ENCODE results near the gene NKIRAS2.

The NKIRAS2 gene

DNA sequence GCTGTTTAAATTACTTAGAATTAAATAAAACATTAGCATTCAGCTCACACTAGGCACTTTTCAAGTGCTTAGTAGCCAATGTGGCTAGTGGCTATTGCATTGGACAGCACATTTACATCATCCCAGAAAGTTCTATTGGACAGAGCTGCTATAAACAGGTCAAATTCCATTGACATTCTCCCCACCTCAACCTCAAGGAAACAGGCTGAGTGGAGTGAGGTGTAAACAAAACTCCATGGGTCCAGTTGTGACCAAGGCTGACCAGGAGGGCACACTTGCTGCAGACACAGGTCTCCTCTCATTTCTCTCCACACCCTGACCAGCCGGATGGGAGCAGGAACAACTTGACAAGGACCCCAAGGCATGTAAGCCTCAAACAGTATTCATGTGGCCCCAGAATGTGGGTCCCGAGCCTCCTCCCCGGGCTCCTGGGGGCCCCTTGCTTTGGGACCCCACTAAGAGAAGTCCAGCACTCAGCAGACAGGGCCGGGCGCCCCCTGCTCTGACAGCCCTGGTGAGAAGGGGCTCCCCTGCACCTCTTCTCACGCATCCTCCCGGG, 30.0 kb downstream of the NKIRAS2 start:
- peak overlapping the region; percentile 47 to 73 (median 58) for H3K4me3 ChIP-seq
- H3K27ac ChIP-seq, result peak overlapping the region in 12 of 21 experiments; percentile 25 to 76 (median 66)

DNA sequence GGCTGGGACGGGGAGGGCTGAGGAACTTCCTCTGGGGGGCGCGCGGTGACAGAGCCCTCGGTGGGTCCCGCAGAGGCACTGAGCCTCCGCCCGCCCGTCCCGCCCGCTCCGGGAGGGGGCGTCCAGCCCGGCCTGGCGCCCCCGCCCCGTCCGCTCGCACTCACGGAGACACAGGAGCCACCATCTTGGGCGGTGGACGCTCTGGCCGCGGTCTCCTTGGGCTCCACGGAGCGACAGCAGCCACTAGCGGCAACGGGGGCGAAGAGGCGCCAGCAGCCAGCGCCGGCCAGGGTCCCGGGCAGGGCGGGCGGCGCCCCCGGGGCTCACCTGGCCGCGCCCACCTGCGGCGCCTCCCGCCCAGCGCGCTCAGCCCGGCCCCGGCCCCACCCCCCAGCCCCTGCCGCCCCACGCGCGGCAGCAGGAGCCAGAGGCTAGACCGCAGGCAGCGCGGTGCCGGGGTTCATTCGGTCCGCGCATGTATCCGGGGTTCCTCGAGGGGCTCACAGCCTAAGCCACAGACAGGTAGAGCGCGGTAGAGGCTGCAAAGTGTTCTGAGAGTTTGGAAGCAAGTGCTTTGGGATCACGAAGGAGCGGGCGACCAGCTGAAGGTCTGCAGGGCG, 30.6 kb downstream of the NKIRAS2 start, which contains the start of gene C17orf113:
TSS of gene C17orf113 (minus strand) at position 209 of the 620 bp plus-strand sequence. CDS start 7,225 bp downstream, outside the sequence.
- Histone ChIP-seq H3K27ac (peak within 1 kb of the TSS in 12 of 21 experiments; percentile 25 to 76 (median 66)), H3K4me3 (peak within 1 kb of the TSS; percentile 47 to 73 (median 58))

DNA sequence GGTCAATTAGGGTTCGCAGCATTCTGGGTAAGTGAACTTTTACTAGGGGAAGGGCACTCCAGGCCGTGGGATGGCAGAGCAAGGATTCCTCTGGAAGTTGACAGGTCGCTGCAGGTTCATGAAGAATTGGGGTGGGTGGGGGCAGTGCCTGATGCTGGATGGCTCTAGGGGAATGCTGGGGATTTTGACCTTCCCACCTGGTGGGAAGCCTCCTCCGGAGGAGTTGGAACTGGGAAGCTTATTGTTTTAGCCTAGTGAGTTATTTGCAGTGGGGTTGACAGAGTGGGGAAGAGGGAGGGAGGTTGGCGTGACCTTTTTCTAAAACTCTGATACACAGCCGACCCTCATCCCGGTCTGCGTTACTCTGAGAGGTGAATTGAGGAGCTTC, 31.1 kb downstream of the NKIRAS2 start:
- Histone ChIP-seq H3K4me3 (peak overlapping the region; percentile 47 to 73 (median 58)), H3K27ac (peak overlapping the region in 1 of 21 experiments; percentile 52)

DNA sequence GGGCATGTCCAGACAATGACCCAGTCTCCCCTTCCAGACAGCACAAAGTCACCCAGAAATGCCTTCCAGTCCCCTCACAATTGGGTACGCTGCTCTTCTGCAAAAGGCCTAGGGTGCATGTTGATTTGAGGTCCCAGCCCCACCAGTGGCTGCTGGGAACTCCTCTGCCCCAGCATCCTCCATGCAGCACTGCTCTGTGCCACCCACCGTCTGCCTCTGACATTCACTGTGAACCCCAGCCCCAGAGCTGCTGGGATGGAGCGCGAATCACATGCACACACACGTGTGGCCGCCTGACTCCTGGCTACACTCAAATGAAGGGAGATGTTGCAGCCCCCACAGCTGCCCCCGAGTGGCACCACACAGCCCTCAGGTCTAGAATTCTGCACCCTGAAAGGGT, 31.8 kb downstream of the NKIRAS2 start:
- H3K4me3 ChIP-seq, result no peak overlapping the region
- no peak overlapping the region for H3K27ac ChIP-seq

DNA sequence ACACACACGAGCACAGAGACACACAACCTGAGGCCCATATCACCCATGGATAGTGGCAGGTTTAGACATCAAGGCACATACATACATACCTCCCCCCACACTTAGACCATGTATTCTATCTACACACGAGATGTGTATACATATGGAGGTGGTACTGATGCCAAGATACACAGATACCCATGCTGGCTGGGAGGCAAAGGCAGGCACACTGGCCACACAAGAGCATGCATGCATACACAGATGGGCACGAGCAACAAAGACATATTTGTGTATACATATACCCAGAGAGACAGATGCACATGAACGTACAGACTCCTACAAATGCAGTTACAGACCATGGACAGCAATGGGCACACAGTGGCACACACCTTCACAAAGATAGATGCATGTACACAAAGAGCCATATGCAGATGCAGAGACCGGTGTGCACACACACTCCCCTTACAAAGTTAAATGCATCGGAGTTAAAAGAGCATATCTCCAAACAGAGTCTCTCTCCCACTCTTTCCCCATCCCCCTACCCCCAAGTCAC, 32.5 kb downstream of the NKIRAS2 start:
- no peak overlapping the region for H3K4me3 ChIP-seq
- H3K27ac ChIP-seq, result no peak overlapping the region

DNA sequence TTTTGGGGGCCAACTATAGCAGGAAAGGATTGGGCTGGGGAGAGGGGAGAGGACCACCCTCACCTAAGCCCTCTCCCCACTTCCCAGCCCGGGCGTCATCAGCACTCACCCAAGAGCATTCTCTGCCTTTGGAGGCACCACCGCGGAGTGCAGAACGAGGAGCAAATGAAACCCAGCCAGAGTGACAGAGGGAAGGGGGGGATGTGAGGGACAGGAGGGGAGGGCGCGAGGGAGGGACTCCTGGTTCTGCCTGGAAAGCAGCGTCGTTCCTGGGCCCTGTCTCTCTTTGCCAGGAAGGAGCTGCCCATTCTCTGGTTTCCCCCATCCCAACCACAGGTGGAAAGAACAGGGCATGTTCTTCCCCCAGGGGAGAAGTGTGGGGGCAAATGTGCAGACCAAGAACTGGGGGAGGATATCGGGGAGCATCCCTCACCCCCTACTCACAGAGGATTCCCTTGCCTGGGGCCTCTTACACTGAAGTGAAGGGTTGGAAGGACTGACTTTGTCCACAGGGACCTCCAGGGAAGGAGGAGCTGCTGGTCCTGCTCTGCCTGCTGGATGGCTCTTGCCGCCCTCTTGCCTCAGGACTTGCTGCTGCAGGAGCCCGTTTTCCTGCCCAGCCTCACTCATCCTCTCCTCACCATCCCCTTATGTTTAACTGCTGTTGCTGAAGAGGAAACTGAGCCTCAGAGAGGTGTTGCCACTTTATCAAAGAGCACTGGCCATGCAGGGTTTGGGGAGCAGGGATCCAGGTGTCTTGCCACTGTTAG, 34.0 kb downstream of the NKIRAS2 start:
- H3K27ac ChIP-seq, result no peak overlapping the region
- no peak overlapping the region for H3K4me3 ChIP-seq

DNA sequence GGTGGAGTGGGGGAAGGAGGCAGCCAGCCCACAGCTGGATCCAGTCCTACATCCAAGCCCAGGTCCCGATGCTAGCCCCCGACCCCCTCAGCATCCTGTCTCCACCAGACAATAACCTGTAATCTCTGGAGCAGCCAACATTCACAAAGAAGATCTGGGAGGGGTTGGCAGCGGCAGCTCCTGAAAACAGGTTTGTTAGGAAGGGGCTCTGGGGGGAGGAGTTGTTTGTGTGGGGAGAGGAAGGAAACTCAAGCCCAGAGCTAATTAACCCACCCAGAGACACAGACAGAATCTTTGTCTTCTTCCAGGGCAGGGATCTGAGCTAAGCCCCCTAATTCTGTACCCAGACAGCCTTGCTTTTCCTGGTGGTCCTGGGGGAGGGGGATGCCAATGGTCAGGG, 35.1 kb downstream of the NKIRAS2 start:
- no peak overlapping the region for H3K4me3 ChIP-seq
- H3K27ac ChIP-seq, result peak overlapping the region in 1 of 21 experiments; percentile 51

DNA sequence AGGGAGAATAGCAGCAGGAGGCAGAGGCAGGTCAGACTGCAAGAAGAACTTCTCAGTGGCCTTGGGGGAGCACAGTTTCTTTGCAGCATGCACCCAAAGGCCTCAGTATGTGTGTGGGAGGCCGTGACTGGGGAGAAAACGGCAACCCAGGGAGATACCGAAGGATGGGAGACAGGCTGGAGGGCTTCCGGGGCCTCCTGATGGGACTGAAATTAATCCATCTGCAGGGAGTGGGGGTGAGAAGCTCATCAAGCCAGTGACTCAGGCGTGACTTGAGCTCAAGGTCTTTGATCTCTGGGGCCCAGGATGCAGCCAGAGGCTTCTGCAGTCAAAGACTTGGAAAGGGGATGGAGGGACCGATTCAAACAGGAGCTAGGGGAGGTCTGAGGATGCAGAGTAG, 35.6 kb downstream of the NKIRAS2 start:
- Histone ChIP-seq H3K27ac (peak overlapping the region in 1 of 21 experiments; percentile 51), H3K4me3 (no peak overlapping the region)

DNA sequence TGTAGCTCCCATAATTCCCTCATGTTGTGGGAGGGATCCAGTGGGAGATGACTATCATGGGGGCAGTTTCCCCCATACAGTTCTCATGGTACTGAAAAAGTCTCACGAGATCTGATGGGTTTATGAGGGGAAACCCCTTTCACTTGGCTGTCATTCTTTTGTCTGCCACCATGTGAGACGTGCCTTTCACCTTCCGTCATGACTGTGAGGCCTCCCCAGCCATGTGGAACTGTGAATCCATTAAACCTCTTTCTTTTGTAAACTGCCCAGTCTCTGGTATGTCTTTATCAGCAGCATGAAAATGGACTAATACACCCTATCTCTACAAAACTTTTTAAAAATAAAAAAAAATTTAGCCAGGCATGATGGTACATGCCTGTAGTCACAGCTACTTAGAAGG, 36.7 kb downstream of the NKIRAS2 start:
- H3K27ac ChIP-seq, result no peak overlapping the region
- no peak overlapping the region for H3K4me3 ChIP-seq

DNA sequence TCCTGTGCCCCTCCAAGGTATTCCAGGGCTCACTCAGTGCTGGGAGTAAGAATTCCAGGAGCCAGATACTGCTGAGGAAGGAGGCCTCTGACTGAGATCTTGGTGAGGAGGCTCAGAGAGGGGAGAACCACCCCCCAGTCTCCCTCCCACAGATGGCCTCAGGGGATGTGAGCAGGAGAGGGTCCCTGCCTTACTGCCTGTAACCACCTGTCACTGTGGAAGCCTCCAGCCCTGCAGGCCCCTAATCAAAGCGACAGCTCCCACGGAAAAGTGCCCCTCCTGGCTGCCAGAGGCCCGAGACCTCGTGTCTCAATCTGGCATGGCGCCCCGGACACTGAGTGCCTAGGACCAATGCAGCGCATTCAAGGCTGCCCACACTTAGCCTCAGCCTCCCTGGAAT, 38.2 kb downstream of the NKIRAS2 start:
- Histone ChIP-seq H3K27ac (no peak overlapping the region), H3K4me3 (no peak overlapping the region)

DNA sequence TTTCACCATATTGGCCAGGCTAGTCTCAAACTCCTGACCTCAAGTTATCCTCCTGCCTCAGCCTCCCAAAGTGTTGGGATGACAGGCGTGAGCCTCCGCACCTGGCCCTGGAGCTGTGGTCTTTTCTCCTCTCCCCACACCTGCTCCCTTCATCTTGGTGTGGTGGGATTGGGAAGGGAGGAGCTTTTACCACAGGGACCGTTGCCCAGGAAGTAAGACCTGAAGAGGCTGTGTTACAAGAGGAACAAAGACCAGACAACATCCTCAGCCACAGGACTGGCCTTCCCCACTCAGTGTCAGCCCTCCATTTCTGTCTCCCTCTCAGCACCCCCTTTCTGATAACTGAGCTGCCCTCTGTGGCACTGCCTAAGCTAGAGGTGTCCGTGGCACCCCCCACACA, 39.9 kb downstream of the NKIRAS2 start:
- Histone ChIP-seq H3K4me3 (no peak overlapping the region), H3K27ac (no peak overlapping the region)

DNA sequence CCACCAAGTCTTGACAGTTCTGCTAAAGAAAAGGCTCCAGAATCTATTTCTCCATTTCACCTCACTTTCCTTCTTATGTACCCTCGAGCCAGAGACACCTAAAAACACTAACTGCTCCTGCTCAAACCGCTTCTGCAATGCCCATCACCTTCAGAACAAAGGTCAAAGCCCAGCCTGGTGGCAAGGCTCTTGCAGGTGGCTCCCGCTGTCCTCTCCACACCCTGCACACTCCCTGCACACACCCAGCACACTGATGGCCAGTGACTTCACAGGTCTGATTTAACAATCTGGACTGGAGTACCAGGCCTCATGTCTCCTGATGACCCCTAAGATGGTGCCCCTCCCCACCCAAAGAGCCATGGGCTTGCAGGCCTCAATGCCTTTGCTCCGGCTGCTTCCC, 40.3 kb downstream of the NKIRAS2 start:
- Histone ChIP-seq H3K27ac (no peak overlapping the region), H3K4me3 (no peak overlapping the region)

DNA sequence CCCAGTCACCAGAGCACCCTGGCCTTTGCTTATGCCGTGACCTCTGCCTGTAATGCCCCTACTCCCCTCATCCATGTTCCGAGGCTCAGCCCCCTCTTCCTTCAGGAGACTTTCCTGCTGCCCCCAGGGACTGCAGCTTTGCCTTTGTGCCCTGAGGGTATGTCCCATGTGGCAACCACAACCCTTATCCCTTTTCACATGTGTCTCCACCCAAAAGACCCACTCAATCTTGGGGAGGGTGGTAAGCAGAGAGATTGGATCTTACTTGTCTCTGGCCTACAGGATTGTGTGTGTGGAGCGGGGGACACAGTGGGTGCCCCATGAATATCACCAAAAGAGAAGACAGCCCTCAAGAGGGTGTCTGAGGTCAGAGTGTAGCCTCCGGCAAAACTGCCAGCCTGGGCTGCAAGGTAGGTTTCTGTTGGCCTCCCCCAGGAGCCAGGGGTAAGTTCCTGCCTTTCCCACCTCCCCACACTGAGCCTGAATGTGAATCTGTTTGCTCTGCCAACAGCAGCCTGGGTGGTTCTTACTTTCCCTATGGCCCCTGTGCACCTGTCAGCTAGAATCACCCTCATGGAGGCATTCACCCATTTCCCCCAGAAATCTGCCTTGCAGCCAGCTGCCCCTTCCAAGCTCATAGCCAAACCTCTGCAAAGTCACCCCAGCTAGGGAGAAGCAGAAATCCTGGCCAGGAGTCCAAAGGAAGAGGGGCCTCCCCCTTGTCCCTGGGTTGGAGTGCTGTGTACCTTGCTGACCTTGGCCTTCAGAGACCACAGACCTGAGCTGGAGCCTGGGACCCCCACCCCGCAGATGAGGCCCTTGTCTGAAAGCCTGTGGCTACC, 42.0 kb downstream of the NKIRAS2 start:
- peak overlapping the region in 1 of 21 experiments; percentile 7 for H3K27ac ChIP-seq
- H3K4me3 ChIP-seq, result no peak overlapping the region

DNA sequence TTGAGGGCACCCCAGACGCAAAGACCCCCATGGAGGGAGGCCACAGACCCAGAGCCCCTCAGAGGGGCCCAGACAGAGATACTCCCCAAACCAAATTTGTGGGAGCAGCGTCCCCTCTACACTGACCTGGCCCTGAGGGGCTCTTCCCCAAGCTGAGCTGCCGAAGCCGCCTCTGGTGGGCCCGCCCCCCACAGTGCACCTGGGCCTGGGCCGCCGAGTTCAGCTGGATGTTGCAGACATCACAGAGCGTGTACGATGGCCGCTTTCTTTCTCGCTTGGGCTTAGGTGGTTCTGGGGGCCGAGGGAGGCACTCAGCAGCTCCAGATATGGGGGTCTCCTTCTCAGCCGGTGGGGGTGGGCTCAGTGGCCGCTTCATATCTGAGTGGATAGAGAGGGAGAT, 42.8 kb downstream of the NKIRAS2 start:
- Histone ChIP-seq H3K27ac (peak overlapping the region in 1 of 21 experiments; percentile 55), H3K4me3 (no peak overlapping the region)

DNA sequence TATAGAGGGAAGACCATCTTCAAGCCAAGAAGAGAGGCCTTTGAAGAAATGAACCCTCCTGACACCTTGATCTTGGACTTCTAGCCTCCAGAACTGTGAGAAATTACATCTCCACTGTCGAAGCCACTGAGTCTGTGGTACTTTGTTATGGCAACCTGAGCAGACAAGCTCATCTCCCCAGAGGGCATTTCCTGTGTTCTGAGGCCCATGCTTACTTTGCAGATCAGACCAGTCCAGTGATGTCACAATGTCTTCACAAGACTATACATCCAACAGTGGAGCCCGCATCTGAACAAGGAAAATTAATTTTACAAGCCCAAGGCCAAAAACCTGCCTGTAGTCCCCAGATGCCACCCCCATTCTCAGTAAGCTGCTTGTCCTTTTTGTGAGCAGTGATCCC, 45.3 kb downstream of the NKIRAS2 start:
- Histone ChIP-seq H3K27ac (no peak overlapping the region), H3K4me3 (no peak overlapping the region)

DNA sequence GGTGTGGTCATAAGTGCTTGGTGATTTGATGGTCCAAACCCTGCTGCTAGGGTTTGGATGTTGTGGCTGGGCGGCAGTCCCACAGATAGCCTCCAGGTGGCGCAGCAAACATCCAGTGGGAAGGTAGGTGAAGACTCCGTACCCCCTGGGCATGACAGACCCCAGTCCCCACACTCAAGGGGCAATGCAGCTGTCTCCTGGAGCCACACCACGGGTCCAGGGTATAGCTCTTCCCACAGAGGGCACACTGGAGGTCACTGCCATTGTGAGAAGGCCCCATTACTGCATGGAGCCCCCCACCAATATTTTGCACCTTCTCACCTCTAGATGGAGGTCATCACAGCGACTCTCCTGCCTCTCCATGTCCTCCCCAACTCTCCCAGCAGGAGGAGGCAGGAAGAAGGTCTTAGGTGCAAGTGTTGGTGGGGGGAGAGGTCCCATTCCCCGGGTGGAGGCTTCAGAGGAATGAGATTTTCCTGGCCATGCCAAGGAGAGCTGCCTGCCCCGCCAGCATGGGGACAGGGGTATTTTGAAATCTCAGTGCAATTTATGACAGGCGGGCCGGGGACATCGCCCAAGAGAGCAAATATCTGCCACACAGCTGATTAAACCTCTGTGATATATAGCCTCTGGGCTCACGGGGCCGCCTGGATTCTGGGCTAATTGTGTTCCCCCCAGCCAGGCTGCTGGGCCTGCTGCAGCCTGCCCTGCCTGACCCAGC, 47.6 kb downstream of the NKIRAS2 start:
- Histone ChIP-seq H3K27ac (no peak overlapping the region), H3K4me3 (no peak overlapping the region)

DNA sequence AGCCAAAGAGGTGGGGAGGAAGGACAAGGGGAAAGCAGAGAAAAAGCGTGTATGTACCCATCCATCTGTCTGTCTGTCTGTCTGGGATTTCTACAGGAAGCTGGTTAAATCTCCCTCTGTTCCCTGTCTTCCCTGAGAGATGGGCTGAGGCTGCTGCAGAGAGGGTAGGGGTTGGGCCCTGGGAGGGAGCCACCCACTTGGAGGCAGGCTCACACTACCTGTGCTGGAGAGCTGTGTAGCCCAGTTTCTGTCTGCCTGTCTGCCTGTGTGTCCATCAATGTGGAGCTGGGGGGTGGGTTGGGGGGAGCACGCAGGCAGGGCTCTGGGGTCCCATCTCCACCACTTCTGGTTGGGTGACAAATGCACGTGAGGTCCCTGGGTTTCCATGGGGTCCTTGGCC, 49.1 kb downstream of the NKIRAS2 start:
- Histone ChIP-seq H3K27ac (no peak overlapping the region), H3K4me3 (no peak overlapping the region)

DNA sequence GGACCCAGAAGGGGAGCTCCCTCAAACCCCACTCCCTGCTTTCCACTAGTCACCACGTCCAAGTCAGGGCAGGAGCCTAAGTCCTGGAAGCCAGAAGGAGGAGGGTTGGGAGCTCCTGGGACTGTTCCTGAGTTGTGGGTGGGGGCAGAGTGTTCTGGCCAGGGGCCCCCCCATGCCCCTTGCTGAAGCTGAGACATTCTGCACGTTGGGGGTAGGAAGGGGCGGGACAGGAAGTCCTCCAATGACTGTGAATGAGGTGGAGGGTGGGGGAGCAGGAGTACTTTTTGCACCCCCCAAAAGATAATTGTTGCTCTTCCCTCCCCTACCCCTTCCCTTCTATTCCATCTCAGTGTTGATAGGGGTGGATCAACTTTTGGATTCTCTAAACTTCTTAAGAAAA, 51.9 kb downstream of the NKIRAS2 start:
- H3K27ac ChIP-seq, result no peak overlapping the region
- peak overlapping the region in 1 of 7 experiments; percentile 21 for H3K4me3 ChIP-seq

All from skin epidermis (tissue), 12 donors.